Measurements from ENCODE around the gene TEX29.
A peak's percentile ranks its signal among the peaks of the same experiment; 100 is the strongest.

Gene TEX29

DNA sequence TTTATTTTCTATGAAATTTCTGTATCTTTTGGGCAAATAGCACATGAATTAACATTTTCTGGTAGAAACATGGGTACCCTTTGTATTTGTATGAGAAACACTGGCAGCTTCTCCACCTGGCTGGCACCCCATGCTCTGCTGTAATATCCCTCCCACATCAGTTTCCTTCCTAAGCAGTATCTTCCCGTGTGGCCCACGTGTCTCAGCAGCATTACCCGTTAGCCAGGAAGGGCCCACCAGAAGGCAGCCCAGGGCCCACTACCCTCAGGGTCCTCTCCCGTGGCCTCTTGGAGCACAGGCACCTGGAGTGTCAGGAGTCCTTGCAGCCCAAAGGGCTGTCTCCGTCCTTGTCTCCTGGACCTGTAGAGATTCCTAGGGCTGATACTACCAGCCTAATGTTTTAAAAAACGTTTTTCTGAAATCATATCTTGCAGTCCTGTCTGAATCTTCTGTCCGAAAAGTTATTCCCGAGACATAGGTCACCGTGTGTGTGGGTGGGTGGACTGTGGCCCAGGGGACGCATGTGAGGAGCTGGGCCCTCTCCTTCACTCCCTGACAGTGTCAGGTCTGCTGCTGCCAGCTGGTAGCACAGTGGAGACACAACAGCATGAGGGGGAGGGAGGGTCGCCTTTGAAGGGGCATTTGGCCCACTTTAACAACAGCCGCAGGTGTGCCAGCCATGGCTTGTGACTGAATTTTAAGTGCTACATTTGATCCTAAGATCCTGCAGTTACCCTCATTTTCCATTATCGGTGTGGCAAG, 22.0 kb upstream of the TEX29 start:
- no peaks in the 10 kb centered on the region for H3K27me3 ChIP-seq
- no peak overlapping the region for H3K4me3 ChIP-seq
- no peak overlapping the region for H3K27ac ChIP-seq
- H3K9ac ChIP-seq, result no peak overlapping the region
- H3K4me1 ChIP-seq, result peaks cover 7 to 19% (median 14%) of the 10 kb centered on the region in 10 experiments
- peaks cover 63 to 100% (median 94%) of the 10 kb centered on the region in 11 experiments for H3K36me3 ChIP-seq
- TF ChIP-seq Cebpa-rat (IDR thresholded peaks at IDR 0.05), result no peak
- no peak overlapping the region for H3K4me2 ChIP-seq
- no peaks in the 10 kb centered on the region for H3K9me3 ChIP-seq (replicated peaks in 1 of 11)
- H4K20me1 ChIP-seq, result peaks cover 0 to 71% (median 24%) of the 10 kb centered on the region in 11 experiments; a peak in 15 of 22 replicates

DNA sequence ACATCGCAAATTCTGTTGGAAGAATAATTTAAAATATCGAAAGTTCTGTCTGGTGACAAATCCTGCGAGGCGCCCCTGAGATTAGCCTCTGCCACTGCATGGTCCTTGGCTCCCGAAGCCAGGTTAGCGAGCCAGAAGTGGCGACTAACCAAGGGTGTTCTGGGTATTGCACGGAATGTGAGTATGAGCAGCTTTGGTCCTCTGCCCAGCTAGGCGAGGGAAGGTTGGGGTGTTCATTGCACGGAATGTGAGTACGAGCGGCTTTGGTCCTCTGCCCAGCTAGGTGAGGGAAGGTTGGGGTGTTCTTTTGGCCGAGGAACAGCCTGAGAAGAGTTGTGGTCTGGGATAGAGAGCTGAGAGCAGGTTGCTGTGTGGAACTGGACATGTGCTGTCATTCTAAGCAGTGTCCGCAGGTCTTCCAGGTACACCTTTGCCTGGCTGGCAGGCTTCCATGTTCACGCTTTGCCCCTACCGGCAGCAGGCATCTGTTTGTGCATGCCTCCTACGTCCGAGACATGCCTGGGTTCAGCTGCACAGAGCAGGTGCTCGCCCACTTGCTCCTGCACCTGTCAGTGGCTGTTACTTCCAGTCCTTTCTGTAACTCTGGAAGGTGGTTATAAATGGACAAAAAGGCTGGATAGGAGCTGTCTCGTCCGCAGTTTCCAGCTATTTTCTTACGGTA, 18.3 kb upstream of the TEX29 start:
- Histone ChIP-seq H3K4me2 (no peak overlapping the region), H3K9me3 (replicated peaks in 1 of 11) (peaks cover 8 to 25% (median 15%) of the 10 kb centered on the region in 11 experiments; a peak in 20 of 22 replicates), H3K36me3 (peaks cover 84 to 100% (median 99%) of the 10 kb centered on the region in 11 experiments), H4K20me1 (peaks cover 0 to 33% (median 9%) of the 10 kb centered on the region in 11 experiments; a peak in 10 of 22 replicates), H3K4me3 (no peak overlapping the region), H3K27ac (no peak overlapping the region), H3K9ac (no peak overlapping the region), H3K4me1 (peaks cover 0 to 13% (median 10%) of the 10 kb centered on the region in 10 experiments; a peak in 14 of 20 replicates), H3K27me3 (no peaks in the 10 kb centered on the region)
- no peak for TF ChIP-seq Cebpa-rat (IDR thresholded peaks at IDR 0.05)

DNA sequence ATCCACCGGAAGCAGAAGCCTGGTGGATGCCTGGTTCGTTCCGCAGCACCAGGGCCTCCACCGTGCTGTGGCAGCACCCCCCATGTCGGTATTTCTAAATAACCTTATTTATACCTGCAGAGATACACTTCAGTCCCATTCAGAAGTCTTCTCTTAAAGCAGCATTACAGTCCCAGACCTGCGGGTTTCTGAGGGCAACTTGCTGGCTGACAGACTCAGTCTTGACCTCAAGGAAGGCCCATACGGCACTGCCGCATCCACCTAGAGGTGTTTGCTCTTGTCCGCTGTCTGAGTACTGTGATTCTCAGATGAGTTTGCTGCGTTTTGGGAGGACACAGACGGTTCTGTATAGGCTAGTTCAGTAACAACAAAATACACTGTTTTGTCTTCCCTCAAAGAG, 16.9 kb upstream of the TEX29 start:
- Histone ChIP-seq H3K36me3 (peaks cover 92 to 100% (median 99%) of the 10 kb centered on the region in 11 experiments), H3K9me3 (replicated peaks in 1 of 11) (peaks cover 11 to 35% (median 26%) of the 10 kb centered on the region in 11 experiments; a peak in 20 of 22 replicates), H3K4me3 (no peak overlapping the region), H3K27me3 (no peaks in the 10 kb centered on the region), H4K20me1 (peaks cover 0 to 20% (median 5%) of the 10 kb centered on the region in 11 experiments; a peak in 7 of 22 replicates), H3K27ac (no peak overlapping the region), H3K9ac (no peak overlapping the region), H3K4me1 (peaks cover 0 to 13% (median 10%) of the 10 kb centered on the region in 10 experiments; a peak in 14 of 20 replicates), H3K4me2 (peak overlapping the region in 8 of 11 experiments; percentile 0 to 54 (median 10); a peak in 8 of 22 replicates)
- no peak for TF ChIP-seq Cebpa-rat (IDR thresholded peaks at IDR 0.05)

DNA sequence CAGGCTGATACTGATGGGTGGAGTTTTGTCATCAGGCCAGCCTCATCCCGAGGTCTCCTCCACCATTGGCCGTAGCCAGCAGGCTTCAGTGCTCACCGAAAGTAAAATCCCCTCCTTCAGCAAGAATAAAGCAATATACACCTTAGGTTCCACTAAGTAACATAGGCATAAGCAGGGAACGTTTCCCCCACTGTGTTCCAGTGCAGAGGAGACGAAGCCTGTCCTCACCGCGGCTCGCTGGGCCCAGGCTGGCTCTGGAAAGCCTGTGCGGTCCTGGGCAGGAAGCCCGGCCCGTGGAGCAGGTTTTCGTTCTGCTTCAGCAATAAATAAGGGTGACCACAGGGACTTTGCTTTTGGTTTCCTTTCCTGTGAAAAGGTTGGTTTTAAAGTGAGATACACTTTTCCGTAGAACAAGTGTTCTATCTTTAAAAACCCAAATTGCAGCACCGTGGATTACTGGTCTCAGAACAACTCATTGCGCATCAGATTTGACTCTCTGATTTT, 16.3 kb upstream of the TEX29 start:
- Histone ChIP-seq H3K27ac (no peak overlapping the region), H3K36me3 (peaks cover 93 to 100% (median 99%) of the 10 kb centered on the region in 11 experiments), H3K4me2 (peak overlapping the region in 8 of 11 experiments; percentile 0 to 54 (median 10); a peak in 9 of 22 replicates), H3K27me3 (no peaks in the 10 kb centered on the region), H3K4me1 (peaks cover 0 to 13% (median 10%) of the 10 kb centered on the region in 10 experiments; a peak in 14 of 20 replicates), H3K9ac (no peak overlapping the region), H4K20me1 (peaks cover 0 to 14% (median 0%) of the 10 kb centered on the region in 11 experiments; a peak in 5 of 22 replicates), H3K9me3 (replicated peaks in 1 of 11) (peaks cover 11 to 37% (median 26%) of the 10 kb centered on the region in 11 experiments; a peak in 20 of 22 replicates), H3K4me3 (no peak overlapping the region)
- no peak for TF ChIP-seq Cebpa-rat (IDR thresholded peaks at IDR 0.05)

DNA sequence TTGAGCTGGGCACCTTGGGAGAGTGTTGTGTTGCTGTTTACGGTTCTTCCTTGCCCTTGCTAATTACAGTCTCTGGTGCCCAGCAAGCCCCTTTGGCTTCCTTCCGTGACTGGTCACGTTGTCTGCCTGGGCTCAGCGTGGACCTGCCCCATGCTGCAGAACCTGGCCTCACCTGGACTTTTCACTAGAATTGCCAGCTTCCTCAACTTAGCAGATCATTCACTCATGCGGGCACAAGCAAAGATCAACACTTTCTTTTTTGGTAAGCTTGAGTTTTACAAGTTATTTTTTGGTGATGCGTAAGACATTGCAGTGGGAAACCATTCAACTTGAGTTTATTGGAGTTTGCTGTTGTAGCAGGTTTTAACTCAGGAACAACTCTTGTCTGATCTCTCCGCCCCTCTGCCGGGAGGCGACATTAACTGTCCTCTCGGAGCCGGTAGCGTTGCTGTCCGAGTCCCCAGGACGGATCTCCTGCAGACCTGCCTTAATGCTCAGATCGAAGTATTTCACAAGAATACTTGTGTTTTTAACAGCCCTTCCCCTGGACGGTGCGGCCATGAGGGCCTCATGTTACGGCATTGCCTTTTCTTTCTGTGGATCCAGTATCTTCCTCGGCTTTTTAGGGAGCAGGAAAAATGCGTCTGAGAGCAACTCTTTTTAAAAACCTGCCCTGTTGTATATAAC, 15.7 kb upstream of the TEX29 start:
- H4K20me1 ChIP-seq, result peaks cover 0 to 12% (median 0%) of the 10 kb centered on the region in 11 experiments; a peak in 4 of 22 replicates
- no peak overlapping the region for H3K4me3 ChIP-seq
- no peak for TF ChIP-seq Cebpa-rat (IDR thresholded peaks at IDR 0.05)
- no peak overlapping the region for H3K27ac ChIP-seq
- no peaks in the 10 kb centered on the region for H3K27me3 ChIP-seq
- H3K9me3 ChIP-seq (replicated peaks in 1 of 11), result peaks cover 11 to 41% (median 30%) of the 10 kb centered on the region in 11 experiments; a peak in 20 of 22 replicates
- 0 out of 22 replicates have a peak overlapping the region, but pooled peaks of 1 of the 11 experiments have one; percentile 54 for H3K4me2 ChIP-seq
- no peak overlapping the region for H3K9ac ChIP-seq
- peaks cover 0 to 13% (median 10%) of the 10 kb centered on the region in 10 experiments; a peak in 14 of 20 replicates for H3K4me1 ChIP-seq
- peaks cover 92 to 100% (median 98%) of the 10 kb centered on the region in 11 experiments for H3K36me3 ChIP-seq

DNA sequence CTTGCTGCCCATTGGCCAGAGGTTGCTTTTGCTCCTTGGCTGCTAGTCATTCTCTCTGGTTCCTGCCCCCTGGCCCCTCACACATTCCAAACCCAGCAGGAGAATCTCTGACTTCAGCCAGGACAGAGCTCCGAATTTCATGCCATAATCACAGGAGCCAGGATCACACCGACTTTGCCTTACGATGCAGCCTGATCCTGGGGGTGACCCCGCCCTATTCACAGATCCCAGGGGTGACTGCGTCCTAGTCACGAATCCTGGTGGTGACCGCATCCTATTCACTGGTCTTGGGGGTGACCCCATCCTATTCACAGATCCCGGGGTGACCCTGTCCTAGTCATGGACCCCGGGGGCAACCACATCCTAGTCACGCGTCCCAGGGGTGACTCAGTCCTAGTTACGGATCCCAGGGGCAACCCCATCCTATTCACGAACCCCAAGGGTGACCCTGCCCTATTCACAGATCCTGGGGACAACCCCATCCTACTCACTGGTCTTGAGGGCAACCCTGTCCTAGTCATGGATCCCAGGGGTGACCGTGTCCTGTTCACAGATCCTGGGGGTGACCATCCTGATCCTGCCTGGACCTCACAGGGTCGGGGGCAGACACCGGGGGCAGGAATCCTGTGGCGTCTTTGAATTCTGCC, 7.4 kb upstream of the TEX29 start:
- no peak for TF ChIP-seq Cebpa-rat (IDR thresholded peaks at IDR 0.05)
- Histone ChIP-seq H3K4me2 (no peak overlapping the region), H3K27me3 (no peaks in the 10 kb centered on the region)

DNA sequence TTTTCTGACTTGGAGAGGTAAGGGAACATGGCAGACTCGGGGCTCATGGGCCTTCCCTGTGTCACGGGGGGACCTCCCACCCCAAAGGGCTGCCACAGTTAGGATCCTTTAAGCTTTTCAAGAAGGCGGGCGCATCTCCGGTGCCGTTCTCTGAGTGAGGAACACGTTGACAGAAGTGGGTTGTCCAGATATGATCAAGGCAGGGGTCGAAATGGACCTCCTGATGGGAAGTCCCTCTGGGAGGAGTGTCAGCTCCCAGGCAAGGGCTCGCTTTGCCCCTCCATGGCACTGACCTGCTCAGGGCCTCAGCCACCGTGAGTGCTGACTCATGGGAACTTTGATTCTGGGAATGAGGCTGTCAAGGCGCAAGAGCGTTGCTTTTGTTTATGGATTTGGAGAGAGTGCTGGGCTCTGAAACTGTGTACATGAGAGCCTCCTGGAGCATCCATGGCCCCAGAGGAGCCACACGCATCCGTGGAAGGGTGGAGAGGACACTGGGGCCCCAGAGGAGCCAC, 6.5 kb upstream of the TEX29 start:
- Histone ChIP-seq H3K36me3 (peaks cover 29 to 52% (median 41%) of the 10 kb centered on the region in 11 experiments), H3K27me3 (no peaks in the 10 kb centered on the region), H3K27ac (no peak overlapping the region), H3K9me3 (replicated peaks in 1 of 11) (peaks cover 7 to 41% (median 32%) of the 10 kb centered on the region in 11 experiments; a peak in 18 of 22 replicates), H4K20me1 (peaks cover 0 to 23% (median 7%) of the 10 kb centered on the region in 11 experiments; a peak in 8 of 22 replicates), H3K4me1 (no peaks in the 10 kb centered on the region), H3K4me3 (no peak overlapping the region), H3K9ac (no peak overlapping the region), H3K4me2 (no peak overlapping the region)
- TF ChIP-seq Cebpa-rat (IDR thresholded peaks at IDR 0.05), result no peak

More for the DNA sequence above, 7.4 kb upstream of the TEX29 start:
- Histone ChIP-seq H3K9ac (no peak overlapping the region), H3K9me3 (replicated peaks in 1 of 11) (peaks cover 12 to 48% (median 33%) of the 10 kb centered on the region in 11 experiments; a peak in 18 of 22 replicates), H3K27ac (no peak overlapping the region), H4K20me1 (peaks cover 0 to 23% (median 7%) of the 10 kb centered on the region in 11 experiments; a peak in 8 of 22 replicates), H3K4me3 (no peak overlapping the region), H3K36me3 (peaks cover 37 to 61% (median 50%) of the 10 kb centered on the region in 11 experiments), H3K4me1 (no peaks in the 10 kb centered on the region)

GRCh38 chr13:111314852-111315251, 5.6 kb upstream of the TEX29 start:
- H4K20me1 ChIP-seq, result peaks cover 0 to 23% (median 6%) of the 10 kb centered on the region in 11 experiments; a peak in 8 of 22 replicates
- no peaks in the 10 kb centered on the region for H3K4me1 ChIP-seq
- H3K27ac ChIP-seq, result no peak overlapping the region
- no peak overlapping the region for H3K4me2 ChIP-seq
- no peaks in the 10 kb centered on the region for H3K27me3 ChIP-seq
- no peak for TF ChIP-seq Cebpa-rat (IDR thresholded peaks at IDR 0.05)
- H3K9ac ChIP-seq, result no peak overlapping the region
- H3K9me3 ChIP-seq (replicated peaks in 1 of 11), result peaks cover 3 to 35% (median 32%) of the 10 kb centered on the region in 11 experiments; a peak in 18 of 22 replicates
- peaks cover 26 to 45% (median 34%) of the 10 kb centered on the region in 11 experiments for H3K36me3 ChIP-seq
- no peak overlapping the region for H3K4me3 ChIP-seq

Data from BLaER1 treated with 17β-estradiol and CSF1 and Interleukin-3, amounts not matched to agents 10 nM and 100 nM (cell line).